Cardiac muscle cell (in vitro differentiated cells and primary cell): ENCODE measurements around the gene HMG20B. TPM values are rescaled to one million over a fixed set of nuclear protein-coding genes. Genes with fewer than 3 reads are reported as not detected.

Experiments
- DNase-seq, 2 donors: peaks; one replicate each; pipeline versions ENCODE4 v3.0.0 to v3.0.0-alpha.2; 2010 to 2017; ENCODE audit warnings: low read depth in 1 of 2, low spot score in 1 of 2
- H3K27ac ChIP-seq: fragments of 200-600 bp; sonication (generic); 2 replicates; pipeline ENCODE4 v1.5.1; 2016
- H3K27me3 ChIP-seq: fragments of 200-600 bp; sonication (generic); 2 replicates; pipeline ENCODE4 v1.6.0; 2016; ENCODE audit warnings: control low read depth
- H3K36me3 ChIP-seq: fragments of 200-600 bp; sonication (generic); 2 replicates; pipeline ENCODE4 v1.5.1; 2016; ENCODE audit warnings: control low read depth
- H3K4me1 ChIP-seq: fragments of 200-600 bp; sonication (generic); 2 replicates; pipeline ENCODE4 v1.8.1; 2017; ENCODE audit warnings: low read depth, mild to moderate bottlenecking, mixed run types
- H3K4me3 ChIP-seq: fragments of 200-600 bp; sonication (generic); 2 replicates; pipeline ENCODE4 v1.5.1; 2016; ENCODE audit warnings: mild to moderate bottlenecking
- H3K9me3 ChIP-seq: fragments of 200-600 bp; sonication (generic); 2 replicates; pipeline ENCODE4 v1.5.1; 2017; ENCODE audit warnings: low read depth, mild to moderate bottlenecking, control low read depth
- polyA plus RNA-seq: library from polyadenylated mRNA; unstranded; fragments of >200 nt; fragmentation: Nextera tagmentation; extraction: Ambion mirVana; gene quantifications from 2 replicates; pipeline ENCODE4 v1.2.1, GENCODE V29; 2016
- total RNA-seq: library from RNA; depleted of rRNA; stranded (reverse); fragments of >200 nt; gene quantifications from 2 replicates; pipeline ENCODE4 v1.2.3, GENCODE V29; 2016
- TF ChIP-seq, protein P1 (sequence below): IDR thresholded peaks from 2 replicates; pipeline ENCODE4 v1.5.1; 2012; ENCODE audit warnings: low read depth, mild to moderate bottlenecking, low read length

HMG20B gene
- total RNA-seq = 202 and 253 TPM in 2 replicates
- 154 and 177 TPM in 2 replicates for polyA plus RNA-seq

DNA sequence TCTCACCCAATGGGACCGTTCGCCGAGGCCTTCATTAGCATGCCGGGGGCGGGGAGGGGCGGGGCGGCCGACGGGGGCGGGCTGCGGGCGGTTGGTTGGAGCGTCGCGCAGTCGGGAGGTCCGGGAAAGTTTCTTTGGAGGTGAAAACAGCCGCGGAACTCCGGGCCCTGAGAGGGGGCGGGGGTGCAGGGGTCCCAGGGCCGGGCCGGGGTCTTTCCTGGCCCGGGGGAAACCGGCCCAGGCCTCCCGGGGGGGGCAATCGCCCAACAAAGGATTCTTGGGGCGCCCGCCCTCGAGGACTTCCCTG, at the start of gene HMG20B:
Gene HMG20B, plus strand, starts transcription at position 90 of the 307 bp plus-strand sequence. CDS start 366 bp downstream, outside the sequence.
- H3K4me1 ChIP-seq = peaks cover 3% of the 10 kb centered on the region
- TF ChIP-seq, protein P1, sequence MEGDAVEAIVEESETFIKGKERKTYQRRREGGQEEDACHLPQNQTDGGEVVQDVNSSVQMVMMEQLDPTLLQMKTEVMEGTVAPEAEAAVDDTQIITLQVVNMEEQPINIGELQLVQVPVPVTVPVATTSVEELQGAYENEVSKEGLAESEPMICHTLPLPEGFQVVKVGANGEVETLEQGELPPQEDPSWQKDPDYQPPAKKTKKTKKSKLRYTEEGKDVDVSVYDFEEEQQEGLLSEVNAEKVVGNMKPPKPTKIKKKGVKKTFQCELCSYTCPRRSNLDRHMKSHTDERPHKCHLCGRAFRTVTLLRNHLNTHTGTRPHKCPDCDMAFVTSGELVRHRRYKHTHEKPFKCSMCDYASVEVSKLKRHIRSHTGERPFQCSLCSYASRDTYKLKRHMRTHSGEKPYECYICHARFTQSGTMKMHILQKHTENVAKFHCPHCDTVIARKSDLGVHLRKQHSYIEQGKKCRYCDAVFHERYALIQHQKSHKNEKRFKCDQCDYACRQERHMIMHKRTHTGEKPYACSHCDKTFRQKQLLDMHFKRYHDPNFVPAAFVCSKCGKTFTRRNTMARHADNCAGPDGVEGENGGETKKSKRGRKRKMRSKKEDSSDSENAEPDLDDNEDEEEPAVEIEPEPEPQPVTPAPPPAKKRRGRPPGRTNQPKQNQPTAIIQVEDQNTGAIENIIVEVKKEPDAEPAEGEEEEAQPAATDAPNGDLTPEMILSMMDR = no peak
- H3K36me3 ChIP-seq = no peaks in the 10 kb centered on the region
- no peaks in the 10 kb centered on the region for H3K27me3 ChIP-seq
- peak within 1 kb of the TSS; percentile 87 for H3K4me3 ChIP-seq
- DNase-seq = no peak
- H3K9me3 ChIP-seq = no peaks in the 10 kb centered on the region
- no peak within 1 kb of the TSS for H3K27ac ChIP-seq

DNA sequence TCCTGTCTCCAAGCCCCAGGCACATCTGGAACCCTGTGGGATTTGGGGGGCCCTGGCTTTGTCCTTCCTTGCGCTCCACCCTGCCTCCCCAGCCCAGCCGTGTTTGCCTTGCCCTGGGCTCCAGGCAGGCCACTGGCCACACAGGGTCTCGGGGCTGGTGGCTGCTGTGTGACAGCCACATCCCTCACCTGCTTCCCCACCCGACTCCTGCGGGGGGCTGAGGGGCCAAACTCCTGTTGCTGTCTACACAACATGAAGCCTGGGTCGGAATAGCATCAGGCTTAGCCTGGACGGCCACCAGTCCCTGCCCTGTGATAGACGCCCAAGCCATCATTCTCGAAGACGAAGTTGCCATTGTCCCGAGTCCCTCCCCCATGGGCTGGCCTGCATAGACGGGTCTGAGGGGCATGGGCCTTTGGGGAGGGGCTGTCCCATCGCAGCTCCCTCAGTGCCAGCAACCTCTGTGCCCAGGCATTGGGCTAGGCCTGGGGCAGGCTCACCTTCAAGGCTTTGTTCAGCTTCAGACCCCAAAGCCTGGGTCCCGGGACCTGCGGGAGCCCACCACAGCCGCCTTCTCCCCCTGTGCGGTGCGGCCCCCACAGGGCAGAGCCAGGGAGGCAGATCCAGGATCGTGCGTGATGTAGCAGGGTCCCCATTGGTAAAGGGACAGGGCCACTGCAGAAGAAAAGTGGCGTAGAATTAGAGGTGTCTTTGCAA, 49.2 kb upstream of the HMG20B start:
- Histone ChIP-seq H3K27ac (no peak overlapping the region), H3K9me3 (no peaks in the 10 kb centered on the region), H3K27me3 (no peaks in the 10 kb centered on the region), H3K36me3 (peaks cover 27% of the 10 kb centered on the region), H3K4me1 (no peaks in the 10 kb centered on the region), H3K4me3 (no peak overlapping the region)
- TF ChIP-seq, protein P1 = no peak
- DNase-seq = no peak

DNA sequence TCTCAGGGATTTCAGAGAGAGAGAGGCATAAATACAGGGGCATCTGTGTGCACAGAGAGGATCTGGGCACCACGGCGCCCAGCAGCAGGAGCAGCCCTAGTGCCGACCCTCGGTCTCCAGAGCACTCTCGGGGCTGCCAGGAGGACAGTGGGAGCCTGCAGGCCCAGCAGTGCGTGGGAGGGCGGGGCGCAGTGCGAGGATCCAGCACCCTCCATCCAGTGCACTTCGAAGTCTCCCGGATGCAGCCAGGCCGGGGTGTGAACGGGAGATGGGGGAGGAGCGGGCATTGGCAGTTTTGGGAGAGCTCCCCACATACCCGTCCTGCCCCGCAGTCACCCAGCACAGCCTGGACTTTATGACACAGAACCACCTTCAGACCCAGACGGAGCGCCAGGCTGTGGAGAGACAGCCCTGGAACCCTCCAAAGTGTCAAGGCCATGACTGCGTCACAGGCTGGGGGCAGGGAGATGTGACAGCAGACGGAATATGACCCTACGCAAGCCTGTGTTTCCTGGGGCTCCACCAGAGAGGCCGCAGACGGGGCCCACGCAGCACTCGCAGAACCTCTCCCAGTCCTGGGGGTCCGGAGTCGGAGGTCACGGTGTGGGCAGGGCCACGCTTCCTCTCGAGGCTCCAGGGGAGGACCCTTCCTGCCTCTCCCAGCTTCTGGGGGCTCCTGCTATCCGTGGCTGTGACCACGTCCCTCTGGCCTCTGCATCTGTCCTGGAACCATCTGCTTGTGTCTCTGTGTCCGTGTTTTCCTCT, 48.5 kb upstream of the HMG20B start:
- Histone ChIP-seq H3K4me1 (no peaks in the 10 kb centered on the region), H3K9me3 (no peaks in the 10 kb centered on the region), H3K36me3 (peaks cover 27% of the 10 kb centered on the region), H3K4me3 (no peak overlapping the region), H3K27ac (no peak overlapping the region), H3K27me3 (no peaks in the 10 kb centered on the region)
- no peak for DNase-seq
- TF ChIP-seq, protein P1 = no peak

DNA sequence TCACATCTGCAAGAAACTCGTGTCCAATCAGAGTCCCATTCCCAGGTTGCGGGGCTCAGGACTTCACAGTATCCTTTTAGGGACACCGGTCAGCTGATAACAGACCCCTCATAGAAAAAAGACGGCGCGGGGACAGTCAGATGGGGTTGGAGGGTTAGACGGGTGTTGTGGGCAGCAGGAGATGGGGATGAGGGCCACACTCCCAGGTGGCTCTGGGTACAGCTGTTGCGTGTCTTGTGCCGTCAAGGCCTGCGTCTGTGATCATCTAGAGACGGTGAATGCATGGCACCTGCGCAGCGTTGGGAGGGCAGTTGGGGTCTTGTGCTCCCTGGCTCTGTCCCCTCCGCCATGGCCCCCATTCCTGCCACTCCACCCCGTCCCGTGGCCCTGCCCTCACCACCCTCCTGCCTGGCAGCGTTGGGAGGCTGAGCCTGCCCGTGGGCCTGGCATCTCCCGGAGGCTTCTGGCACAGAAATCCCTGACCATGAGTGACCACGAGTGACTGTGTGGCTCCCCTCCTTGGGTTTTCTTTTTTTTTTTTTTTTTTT, 47.8 kb upstream of the HMG20B start:
- H3K36me3 ChIP-seq = peaks cover 27% of the 10 kb centered on the region
- H3K4me3 ChIP-seq = no peak overlapping the region
- no peak for DNase-seq
- no peak overlapping the region for H3K27ac ChIP-seq
- TF ChIP-seq, protein P1 = no peak
- H3K27me3 ChIP-seq = no peaks in the 10 kb centered on the region
- H3K9me3 ChIP-seq = no peaks in the 10 kb centered on the region
- no peaks in the 10 kb centered on the region for H3K4me1 ChIP-seq

DNA sequence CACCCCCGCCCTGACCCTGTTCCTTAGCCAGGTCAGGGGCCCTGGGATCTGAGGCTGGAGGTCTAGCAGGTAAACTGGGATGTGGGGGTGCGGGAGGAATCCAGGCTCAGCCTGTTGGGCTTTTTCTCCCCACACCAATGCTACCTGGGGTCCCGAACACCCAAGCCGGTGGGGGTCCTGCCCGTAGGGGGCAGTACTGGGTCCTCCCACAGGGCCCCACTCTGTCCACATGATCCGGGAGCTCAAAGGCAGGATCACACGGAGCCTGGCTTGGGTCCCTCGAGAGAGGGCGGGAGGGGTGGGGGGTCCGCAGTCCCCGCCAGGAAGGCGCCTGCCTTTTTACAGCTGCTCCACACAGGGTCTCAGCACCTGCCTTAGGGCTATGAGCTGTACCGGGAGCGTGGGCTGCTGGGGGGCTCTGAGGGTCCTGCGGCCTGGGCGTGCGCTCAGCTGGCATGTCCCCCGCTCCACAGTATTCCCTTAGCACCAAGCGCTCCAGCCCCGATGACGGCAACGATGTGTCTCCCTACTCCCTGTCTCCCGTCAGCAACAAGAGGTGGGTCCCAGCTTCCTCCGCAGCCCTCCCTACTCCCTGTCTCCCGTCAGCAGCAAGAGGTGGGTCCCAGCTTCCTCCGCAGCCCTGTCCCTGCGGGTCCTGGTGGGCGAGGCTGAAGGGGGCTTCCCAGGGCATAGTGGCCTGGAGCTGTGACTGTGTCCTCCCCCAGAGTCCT, 46.1 kb upstream of the HMG20B start:
- H3K4me3 ChIP-seq = no peak overlapping the region
- H3K36me3 ChIP-seq = peaks cover 27% of the 10 kb centered on the region
- H3K9me3 ChIP-seq = no peaks in the 10 kb centered on the region
- DNase-seq = no peak
- TF ChIP-seq, protein P1 = peak; percentile 7
- no peaks in the 10 kb centered on the region for H3K27me3 ChIP-seq
- no peaks in the 10 kb centered on the region for H3K4me1 ChIP-seq
- H3K27ac ChIP-seq = no peak overlapping the region
